Tongue (tissue), 2 donors: Measurements from ENCODE around the gene KCNK16. TPM values are rescaled to one million over a fixed set of nuclear protein-coding genes. Genes with fewer than 3 reads are reported as not detected.

ENCODE experiments used
- DNase-seq: peaks from one replicate; pipeline ENCODE4 v3.0.0-alpha.2; 2015
- total RNA-seq: library from RNA; depleted of rRNA; stranded (reverse); fragments of >200 nt; gene quantifications from one replicate; pipeline ENCODE4 v1.2.3, GENCODE V29; 2014

Gene KCNK16
- total RNA-seq, 1 donor from 2014 or later, result not detected

DNA sequence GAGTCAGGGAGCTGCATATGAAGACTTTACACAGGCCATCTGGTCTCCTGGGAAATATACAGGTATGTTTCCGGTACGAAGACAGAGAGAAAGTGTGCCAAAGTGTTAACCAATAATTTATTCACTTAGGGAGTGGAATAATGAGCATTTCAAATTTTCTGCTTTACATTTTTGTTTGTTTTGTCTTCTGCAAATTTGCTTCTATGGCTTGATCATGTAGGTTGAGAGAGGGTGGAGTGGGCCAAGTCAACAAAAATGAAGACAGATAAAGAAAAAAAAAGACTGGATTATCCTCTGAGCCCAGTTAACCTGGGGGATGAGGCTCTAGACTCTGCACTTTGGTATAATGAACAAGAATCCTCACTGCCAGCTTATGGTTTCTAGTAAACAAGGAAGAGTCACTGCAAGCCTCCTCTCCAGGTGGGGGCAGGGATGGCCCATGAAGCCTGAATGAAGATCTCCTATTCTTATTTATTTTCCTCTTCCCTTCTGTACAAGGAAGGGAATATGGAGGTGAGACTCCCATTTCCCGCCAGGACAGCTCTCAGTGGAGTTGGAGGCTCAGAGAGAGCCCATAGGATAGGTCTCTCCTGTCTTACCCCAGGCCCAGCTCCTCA is 46.0 kb downstream of the KCNK16 start:
- DNase-seq, result no peak

DNA sequence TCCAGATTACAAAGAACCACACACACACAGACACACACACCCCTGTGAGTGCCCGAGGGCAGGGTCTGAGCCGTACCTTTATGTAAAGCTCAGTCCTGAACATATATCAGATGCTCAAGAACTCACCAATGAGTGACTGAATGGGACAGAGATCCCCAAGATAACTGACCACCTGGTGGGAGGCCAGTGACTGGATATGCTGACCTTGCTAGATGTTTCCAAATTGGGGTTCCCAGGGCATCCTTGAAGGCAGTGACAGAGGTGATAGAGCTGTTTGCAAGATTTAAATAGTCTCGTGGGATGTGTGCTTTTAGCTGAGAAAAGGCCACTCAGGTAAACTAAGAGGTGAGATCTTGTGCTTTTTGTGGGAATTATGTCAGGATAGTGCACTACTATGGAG is 47.6 kb downstream of the KCNK16 start:
- DNase-seq, result no peak

DNA sequence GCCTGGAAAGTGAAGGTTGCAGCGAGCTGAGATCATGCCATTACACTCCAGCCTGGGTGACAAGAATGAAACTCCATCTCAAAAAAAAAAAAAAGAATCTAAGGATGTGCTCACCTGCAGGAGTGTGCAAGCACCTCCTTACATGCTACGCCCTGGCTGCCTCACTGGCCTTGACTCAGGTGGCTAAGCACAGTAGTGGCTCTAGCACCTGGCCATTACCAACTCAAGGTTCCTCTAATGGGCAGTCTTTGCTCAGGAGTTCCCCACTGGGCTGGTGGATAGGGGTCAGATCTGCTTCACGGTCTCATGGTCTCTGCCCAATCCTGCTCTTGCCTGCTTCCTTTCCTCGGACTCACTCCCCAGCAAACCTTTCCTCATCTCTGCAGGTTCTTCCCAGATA is 48.0 kb downstream of the KCNK16 start:
- DNase-seq, result no peak

DNA sequence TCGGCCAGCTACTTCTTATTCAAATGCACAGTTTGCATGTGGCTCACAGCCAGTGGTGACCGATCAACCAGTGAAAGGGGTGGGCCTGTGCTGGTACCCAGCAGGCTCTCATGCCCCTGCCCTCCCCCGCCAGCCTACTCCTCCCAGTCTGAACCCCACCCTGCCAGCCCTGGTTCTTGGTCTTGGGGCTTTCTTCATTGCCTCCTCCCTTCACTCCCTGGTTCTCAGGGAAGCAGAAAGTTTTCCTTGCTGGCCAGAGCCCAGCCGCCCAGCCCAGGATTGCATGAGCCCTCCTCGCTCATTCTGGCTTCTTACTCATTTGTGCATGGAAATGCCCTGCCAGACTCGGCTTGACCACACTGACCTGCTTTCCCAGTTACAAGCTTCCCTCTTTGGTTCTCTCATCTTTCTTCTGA is 49.1 kb downstream of the KCNK16 start:
- DNase-seq, result no peak

DNA sequence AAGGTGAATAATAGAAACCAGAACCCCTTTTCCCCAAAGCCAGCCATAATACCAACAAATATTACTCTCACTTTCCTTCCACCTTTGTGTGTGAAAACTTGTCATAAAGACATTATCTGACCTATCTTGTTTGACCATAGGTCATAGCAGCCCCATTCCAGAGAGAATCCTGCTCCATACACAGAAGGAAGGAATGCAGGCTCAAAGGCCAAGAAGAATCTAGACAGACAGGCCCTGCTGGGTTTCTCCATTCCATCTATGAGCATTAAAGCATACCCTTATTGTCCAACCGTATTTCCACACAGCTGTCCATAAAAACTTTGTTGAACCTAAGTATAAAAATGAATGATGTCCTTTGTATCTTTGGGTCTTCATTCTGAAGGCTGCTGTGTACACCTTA is 52.5 kb downstream of the KCNK16 start:
- DNase-seq, result no peak

DNA sequence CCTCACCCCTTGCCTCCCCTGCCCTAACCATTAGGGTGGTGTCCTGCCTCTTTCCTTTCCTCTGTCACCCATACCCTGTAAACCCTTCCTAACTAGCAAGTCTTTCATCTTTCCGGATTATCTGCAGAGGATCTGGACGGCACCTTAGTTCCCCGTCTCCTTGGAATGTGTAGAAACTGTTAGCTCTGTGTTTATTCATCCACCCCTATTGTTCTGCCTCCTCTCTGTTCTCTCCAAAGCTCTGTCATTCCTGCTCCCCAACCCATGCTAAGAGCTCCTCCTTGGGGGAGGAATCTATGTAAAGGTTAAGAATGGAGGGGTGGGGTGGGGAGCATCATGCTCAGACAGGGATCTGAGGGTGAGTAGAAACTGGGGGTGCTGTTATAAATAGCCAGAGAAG is 53.8 kb downstream of the KCNK16 start:
- no peak for DNase-seq

DNA sequence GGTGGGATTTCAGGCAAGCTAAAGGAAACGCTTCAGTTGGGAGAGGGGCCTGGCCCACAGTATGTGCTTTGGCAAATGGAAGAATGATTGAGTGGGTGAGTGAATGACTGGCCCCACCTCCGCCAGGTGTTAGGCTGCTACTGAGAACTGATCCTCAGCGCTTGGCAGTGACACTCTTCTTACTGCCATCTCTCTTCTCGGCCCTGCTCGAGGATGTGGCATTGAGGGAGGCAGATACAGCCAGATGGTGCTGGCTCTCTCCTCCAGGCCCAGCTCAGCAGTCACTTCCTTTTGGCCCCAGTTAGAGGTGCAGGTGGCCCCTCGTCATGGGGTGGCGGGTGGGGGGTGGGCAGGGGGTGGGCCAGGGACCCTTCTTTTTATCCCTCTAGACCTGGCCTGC is 54.3 kb downstream of the KCNK16 start:
- DNase-seq, result no peak

DNA sequence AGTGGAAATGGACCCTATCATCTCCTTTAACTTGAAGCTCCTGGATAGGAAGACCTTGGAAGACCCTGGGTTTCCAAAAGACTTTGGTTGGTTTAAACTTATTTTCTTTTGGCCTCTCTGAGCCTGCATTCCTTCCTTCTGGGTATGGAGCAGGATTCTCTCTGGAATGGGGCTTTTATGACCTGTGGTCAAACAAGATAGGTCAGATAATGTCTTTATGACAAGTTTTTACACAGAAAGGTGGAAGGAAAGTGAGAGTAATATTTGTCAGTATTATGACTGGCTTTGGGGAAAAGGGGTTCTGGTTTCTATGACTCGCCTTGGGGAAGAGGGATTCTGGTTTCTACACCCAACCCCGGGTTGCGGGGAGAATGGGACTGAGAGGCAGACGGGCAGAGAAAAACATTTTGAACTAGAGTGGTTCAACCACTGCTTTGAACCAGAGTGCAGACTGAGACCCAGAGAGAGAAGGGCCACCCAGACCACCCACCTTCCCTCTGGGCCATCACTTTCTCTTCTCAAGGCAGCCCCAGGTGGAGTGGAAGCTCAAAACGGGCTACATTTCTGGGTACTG is 55.6 kb downstream of the KCNK16 start:
- DNase-seq, result no peak

DNA sequence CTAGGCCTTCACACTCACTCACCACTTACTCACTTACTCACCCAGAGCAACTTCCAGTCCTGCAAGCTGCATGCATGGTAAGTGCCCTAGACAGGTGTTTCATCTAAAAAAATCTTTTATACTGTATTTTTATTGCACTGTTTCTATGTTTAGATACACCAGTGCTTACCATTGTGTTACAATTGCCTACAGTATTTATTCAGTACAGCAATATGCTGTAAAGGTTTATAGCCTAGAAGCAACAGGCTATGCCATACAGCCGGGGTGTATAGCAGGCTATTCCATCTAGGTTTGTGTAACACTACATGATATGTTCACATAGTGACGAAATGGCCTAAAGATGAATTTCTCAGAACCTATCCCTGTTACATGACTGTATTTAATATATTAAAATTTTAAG is 56.1 kb downstream of the KCNK16 start:
- no peak for DNase-seq

Other genes starting within 250 kb of the KCNK16 start
- 12.3 TPM for gene SAYSD1, start 207.5 kb downstream of the KCNK16 start, total RNA-seq
- 6.1 TPM for gene KCNK5, start 93.2 kb downstream of the KCNK16 start, total RNA-seq
- 0.62 TPM for gene KCNK17, start 8.3 kb downstream of the KCNK16 start, total RNA-seq